Stimulated activated CD4-positive, alpha-beta T cell treated with anti-CD3 and anti-CD28 coated beads, Interleukin-4, amount 100 ng/mL, for 1 hour (primary cell): ENCODE results near the gene PTGER2.

ENCODE experiments used
- DNase-seq: peaks from one replicate; pipeline ENCODE4 v3.0.0-alpha.2; 2020

Gene PTGER2

DNA sequence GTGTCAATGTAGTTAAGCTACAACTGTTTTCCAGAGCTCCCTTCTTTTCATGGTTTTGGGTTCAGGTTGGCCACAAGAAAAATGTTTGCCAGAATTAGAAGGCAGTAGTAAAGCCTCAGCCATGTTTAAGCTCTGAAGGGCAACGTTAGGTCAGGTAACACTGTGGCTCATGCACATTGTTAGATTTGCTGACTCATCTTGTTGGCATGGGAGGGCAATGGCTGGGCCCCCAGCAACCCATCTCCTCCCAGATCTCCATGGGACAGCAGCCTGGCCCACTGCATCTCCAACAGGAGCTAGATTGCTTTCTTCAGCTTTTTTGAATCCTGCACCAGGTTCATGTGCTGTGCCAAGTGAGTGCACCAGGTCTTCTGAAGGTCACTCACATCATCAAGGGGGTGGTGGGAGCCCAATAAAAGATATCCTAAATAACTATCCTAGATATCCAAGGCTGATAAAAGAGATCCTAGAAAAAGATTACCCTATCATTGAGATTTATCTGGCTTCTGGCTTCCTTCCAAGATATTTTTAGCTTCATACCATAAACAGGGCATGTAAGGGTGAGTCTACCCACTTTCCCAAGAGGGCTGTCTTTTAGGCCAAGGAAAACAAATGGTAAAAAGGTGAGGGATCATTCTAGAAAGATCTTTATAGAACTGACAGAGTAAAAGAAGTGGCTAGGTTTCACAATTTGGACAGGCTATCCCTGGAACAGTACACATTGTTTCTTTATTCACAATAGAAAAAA, 28.9 kb downstream of the PTGER2 start:
- no peak for DNase-seq

DNA sequence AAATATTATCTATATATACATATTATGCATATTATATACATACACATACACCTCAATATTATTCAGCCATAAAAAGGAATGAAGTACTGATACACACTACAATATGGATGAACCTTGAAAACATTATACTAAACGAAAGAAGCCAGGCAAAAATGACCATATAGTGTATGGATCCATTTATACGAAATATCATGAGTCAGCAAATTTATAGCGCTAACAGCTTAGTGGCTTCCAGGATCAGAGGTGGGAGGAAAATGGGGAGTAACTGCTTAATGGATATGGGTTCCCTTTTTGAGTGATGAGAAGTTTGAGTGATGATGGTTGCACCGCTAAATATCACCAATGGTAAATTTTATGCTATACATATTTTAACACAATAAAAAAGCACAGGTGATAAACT, 32.7 kb downstream of the PTGER2 start:
- no peak for DNase-seq

DNA sequence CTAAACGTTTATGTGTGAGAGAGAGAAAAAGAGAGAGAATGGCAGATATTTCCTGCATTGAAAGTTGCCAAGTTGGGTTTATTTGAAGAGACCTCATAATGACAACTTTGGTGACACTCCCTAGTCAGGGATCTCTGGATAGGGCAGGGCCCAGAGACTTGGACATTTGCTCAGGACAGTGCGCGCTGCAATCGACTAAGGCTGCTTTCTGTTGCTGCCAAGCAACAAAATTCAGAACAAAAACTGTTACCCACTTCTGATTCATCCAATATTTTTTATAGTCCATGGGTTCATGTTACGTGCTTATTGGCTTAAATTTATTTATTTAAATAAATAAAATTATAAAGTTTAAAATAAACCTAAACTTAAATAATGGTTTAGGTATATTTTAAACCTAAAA, 34.2 kb downstream of the PTGER2 start:
- DNase-seq, result no peak

DNA sequence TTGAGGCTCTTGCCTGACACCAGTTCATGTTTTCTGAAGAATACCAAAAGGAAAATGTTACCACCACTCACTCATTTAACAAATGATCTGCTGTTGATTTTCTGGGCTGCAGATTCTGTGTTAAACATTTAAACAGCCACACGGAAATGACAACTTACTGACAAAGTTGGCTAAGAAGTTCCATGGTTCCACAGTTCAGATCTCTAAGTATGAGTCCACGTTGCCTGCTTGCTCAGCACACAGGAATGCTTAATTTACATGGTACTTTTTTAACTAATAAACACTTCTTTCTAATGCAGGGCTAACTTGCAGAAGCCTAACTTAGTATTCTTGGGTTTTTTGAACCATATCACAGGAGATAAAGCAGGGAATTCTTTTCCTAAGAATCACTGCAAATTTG, 34.7 kb downstream of the PTGER2 start:
- DNase-seq, result no peak

DNA sequence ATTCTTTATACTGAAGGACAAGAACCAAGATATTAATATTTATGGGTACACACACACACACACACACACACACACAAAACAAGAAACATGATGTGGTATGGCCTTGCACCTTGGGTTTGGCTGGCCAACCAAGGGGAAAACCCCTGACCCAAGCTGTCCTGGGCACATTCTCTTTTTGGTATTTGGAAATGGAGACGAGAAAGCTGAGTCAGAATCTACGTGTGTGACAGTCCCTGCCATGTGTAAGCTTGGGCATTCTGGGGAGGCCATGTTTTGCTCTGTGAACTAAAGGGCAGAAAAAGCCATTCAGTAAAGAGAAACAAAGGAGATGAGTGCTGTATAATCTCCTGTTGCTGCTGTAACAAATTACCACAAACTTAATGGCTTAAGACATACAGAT, 35.6 kb downstream of the PTGER2 start:
- DNase-seq, result no peak

DNA sequence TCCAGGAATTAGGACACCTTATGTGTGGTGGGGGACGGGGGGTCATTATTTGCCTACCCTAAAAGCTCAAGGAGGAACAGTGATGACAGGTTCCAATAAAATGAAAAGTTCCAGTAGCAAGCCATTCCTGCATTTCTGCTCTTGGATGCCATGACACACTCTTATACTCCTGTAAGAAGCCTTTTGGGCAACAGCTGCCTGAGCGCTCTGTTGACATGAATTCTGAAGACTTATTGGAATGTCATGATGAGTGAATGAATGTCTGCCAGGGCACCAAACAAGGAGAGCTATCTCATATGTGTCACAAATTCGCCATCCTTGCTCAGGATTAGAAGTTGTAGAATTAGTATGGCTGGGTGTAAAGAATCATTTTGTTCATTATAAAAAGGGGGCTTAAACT, 36.3 kb downstream of the PTGER2 start:
- DNase-seq, result no peak

DNA sequence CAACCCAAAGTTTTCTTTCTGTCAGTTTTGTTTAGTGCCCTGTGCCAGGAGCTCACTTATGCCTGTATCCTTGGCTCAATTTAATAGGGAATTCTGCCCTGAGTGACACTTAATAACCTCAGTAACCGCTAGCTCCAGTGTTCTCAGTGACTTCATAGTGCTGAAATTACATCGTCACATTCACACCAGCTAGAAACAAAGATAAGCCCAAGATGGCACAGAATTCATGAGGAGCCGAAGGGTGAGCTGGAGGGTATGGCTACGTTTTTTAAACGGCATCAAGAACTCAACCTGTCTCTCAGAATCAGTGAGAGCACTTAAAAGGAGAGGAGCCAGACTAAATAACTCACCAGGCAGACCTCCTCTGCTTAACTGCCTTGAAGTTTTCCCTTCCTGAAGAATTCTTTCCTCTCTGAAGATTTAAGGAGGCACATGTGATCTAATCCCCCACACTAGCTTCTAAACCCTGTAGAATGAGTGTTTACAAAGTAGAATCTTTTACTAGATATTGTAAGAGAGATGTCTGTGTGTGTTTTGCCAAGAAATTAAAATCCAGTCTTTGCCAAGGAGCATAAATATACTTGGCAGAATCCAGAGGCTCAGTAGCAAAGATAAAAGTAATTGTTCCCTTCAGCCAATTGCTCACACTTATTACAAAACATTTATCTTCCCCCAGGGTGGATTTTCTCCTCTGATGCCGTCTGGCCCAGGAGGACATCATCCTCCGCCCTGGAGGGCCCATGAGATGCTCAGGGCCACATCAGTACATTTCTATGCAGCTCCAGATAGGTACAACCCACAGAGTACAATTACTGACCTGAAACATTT, 37.3 kb downstream of the PTGER2 start:
- no peak for DNase-seq

DNA sequence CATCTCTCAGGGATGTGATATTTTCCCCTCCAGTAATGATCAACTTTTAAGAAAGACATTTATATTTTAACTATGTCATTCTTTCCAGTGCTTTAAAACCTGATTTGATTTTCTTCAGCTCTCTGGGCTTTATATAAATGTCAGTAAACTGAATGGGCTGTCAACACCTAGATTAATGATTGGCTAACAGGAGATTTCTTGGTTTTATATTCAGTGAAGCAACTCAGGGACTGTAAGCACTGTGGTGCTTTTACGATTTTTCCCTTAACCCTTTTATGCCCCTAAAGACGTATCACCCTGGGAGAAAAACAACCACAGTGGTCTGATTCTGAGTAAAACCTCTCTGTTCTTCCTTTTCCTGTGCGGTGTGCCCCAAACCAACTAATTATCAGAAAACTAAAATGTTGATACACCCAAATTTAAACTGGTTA, 38.0 kb downstream of the PTGER2 start:
- DNase-seq, result no peak

DNA sequence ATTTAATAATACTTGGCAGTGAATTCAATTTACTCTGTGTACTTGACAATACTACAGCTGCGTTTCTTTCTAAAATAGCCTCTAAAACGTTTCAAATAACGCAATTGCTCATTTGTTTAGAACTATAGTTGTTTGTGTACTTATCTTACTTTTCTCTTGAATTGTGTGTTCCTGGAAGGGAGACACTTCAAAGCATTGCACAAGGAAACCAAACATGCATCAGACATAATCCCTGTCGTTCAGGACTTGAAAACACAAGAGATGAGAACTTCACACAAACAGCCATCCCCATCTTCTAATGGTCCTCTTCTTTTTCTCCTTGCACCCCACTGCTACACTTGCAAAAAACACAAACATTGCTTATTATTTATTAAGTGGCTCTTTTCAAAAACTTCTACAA, 38.5 kb downstream of the PTGER2 start:
- no peak for DNase-seq

DNA sequence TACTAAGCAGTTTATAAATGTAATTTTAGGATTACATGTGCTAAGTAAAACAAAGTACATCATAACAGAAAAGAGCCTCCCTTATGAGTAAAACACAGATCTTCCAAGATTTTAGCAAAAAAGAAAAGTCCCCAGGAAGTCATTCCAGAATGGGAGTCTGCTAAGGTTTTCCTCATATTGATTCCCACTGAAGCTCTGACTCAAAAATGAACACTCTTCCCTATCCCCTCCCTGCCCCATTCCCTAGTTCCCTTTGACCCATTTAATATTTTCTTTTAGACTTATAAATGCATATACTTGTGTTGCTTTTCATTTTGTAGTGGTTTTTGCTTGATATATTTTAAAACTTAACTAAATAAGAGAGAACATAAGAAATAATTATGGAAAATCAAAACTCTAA, 40.1 kb downstream of the PTGER2 start:
- no peak for DNase-seq

DNA sequence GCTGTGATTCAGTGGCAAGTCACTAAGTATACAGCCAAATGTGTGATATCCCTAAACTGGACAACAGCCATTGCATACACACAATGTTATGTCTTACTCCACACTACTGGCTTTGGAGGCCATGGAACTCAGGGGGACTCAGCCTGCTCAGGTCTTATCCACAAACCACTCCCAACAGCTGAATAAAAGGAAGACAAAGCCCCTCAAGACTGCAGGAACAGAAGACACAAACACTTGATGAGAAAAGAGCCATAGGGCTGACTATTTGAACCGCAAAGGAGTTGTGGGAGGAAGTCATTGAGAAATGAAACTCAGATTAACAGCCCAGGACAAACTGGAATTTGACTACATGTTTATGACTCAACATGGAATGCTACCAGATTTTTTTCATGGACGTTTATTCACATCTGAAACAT, 40.9 kb downstream of the PTGER2 start:
- no peak for DNase-seq

DNA sequence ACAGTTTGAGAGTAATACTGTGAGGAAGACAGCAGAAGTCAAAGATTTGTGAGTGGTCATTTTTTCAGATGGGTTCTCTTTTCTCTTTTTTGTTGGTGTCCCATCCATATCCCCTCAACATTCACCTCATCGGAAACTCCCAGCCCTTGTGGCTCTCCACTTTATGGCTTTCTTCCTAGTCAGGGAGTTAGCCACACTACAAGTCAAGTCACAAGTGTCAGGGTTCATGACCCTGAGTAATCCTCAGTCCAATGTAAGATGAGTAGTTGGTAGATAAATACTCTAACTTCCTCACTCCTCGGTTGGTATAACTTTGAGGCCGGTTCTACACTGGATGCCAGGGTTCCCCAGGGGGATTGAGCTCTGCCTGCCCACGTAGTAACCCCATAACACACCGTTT, 41.4 kb downstream of the PTGER2 start:
- DNase-seq, result no peak

DNA sequence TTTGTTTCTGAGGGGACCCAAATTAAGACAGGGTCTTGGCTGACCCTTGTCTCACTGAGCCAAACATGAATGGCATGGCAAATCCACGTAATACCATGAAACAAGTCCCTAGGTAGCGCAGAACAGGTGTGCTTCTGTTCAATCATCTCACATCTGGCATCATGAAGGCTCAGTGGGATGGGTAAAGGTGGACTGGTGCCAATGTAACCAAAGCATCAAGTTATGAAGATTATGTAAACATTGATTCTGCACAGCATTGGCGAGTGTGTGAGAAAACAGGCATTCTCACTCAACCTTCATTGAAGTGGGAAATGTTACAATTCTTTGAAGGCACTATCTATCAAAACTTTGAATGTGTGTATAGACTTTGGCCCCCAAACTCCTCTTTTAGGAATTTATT, 41.9 kb downstream of the PTGER2 start:
- DNase-seq, result no peak

DNA sequence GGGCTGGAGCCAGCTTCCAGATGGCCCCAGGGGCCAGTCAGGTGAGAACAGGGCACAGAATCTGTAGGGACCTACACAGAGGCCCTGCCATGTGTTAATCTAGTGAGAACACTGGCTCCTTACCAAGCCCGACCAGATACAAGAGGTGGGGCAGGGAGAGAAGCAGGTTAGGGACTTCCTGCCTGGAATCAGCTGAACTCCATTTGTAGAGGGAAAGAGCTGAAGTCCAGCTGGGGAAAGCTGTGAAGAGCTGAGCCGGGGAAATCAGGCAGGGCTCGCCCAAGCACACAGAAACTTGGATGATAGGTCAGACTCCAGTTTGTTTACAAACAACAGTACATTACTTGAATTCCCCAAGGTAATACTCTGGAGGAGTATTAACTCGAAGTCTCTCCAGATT, 46.7 kb downstream of the PTGER2 start:
- no peak for DNase-seq

DNA sequence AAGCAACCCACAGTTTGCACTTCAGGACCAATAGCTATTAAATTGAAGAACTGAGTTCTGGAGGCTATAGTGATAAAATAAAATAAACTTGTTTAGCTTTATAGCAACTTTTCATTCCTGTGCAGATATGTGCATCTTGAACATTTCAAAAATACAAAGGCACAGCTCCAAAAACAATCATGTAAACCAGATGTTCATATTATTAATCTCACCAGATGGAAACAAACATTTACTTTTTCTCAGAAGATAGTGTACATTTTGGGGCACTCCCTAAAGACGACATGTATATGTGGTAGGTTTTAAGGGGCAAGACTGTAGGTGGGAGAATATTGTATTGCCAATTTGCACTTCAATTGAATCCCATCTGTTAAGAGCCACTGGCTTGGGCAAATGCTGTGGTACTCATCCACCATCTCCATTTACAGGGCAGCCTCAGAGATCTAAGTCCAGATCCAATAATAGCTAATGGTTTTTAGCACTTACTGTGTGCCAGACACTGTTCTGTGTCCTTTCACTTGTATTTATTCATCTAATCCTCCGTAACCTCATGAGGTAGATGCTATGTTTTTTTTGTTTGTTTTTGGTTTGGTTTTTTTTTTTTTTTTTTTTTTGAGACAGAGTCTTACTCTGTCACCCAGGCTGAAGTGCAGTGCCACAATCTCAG, 49.1 kb downstream of the PTGER2 start:
- DNase-seq, result no peak

DNA sequence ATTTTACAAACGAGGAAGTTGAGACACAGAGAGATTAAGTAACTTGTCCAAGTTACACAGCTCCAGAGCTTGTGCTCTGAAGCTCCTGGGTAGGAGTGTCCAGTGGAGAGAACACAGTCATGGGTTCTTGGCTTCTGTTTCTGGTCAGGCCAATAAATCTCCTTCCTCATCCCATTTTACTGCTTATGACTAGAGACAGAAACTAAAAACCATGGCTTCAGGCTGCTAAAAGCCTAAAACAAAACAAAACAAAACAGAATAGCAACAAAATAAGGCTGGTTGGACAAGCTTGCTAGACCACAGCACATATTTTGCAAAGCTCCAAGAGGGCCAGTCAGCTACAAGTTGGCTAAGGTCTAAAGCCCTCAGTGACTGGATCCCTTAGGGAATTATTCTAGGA, 49.8 kb downstream of the PTGER2 start:
- no peak for DNase-seq

DNA sequence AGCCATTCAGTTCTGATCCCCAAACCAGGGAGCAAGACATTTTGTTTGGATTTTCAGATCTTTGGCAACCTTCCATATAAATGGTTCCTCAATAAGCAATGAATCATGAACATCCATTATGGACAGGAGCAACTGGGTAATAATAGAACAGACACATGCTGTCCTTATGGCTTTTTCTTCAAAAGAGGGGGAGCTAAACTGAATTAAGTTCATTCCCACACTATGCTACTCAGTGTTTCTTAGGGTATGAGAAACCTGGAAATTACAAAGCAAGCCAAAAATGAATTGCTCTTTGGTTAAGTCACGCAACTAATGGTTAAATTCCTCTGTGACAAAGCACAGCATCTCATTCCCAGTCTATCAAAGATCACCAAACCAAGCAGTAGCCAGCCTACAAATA, 51.0 kb downstream of the PTGER2 start:
- DNase-seq, result no peak

DNA sequence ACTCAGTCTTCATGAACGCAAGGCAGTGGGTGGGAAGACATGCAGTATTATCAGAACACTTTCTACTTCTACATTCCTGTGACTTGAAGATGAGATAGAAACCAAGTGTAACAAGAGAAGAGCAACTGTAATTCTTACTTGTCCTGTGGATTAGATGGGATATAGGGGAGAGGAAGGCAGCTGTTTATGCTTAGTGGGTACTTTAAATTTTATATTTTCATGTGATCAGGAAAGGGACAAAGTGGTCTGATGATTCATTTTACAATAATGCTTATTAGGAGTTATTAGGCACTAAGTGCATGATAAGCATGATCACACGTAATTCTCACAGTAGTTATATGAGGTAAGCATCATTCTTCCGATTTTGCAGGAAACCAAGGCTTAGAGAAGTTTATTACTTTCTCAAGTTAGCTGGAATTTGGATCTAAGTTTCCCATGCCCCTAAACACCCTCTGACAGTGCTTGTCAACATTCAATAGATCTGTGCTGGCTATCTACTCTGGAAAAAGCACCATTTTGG, 52.7 kb downstream of the PTGER2 start:
- no peak for DNase-seq

DNA sequence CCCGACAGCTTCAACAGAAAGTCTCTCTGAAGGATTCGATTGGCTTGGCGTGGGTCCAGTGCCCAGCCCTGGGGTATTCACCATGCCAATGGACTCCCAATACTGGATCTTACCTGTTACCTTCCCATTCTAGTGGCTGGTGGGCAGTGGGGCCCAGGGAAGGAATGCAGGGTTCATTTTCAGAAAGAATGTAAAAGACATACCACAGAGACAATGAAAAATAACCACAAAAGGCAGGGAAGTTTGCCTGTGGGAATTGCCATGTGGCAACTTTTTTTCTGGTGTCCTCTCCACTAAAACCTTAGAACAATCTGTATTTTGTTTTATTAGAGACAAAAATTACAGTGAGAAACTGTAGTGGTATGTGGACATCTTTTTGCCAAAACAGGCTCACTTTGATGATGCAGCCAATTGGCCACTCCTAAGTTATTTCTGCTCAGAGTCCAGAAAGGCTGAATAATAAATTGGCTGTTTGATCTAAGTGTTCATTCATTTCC, 55.2 kb downstream of the PTGER2 start:
- no peak for DNase-seq

DNA sequence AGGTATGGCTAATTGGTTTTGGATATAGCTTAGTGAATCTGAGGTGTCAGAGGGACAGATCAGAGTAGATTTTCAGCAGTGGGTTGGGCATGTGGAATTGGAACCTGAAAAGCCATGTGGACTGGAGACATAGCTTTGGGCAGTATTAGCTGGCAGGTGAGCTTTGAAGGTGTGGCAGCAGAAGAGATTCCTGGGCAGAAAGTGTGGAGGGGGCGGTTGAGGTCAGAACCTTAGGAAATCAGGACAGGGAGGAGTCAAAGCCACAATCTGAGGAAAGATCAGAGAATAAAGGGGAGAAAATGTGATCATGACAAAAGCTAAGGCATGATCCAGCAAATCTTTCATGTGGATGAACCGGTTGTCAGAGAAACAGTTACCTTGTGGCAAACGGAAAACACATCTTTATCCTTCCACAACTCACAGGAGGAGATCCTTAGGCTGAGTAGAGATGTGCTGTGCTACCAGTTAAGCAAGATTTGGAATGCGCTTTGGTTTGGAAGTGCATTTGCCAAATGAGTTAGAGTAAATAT, 56.4 kb downstream of the PTGER2 start:
- DNase-seq, result no peak

DNA sequence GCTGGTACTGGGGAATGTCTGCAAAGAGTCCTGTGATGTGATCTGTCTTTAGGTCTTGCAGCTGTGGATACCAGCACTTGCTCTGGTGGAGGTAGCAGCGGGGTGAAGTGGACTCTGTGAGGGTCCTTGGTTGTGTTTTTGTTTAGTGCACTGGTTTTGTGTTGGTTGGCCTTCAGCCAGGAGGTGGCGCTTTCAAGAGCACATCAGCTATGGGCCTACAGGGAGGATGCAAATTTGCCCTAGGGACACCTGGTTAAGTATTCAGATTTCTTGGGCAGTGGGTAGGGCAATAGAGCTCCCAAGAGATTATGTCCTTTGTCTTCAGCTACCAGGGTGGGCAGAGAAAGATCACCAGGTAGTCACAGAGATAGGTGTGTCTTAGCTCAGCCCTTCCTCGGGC, 63.8 kb downstream of the PTGER2 start:
- DNase-seq, result no peak
